A673 (cell line): Measurements from ENCODE around the gene NHERF2.

Source experiments
- CTCF ChIP-seq: fragments of 300-800, 200-600 bp; sonication (generic); conservative IDR thresholded peaks from 2 replicates; pipeline ENCODE4 v1.5.1; 2017; ENCODE audit warnings: low read depth, mild to moderate bottlenecking, antibody characterized with exemption, low read length, moderate library complexity, mixed read lengths
- EZH2 ChIP-seq: fragments of 200-600 bp; sonication (generic); IDR thresholded peaks from 2 replicates; pipeline ENCODE4 v1.6.1; 2017; ENCODE audit warnings: borderline replicate concordance, low read depth, mild to moderate bottlenecking, mixed read lengths, antibody characterized with exemption, low read length; ENCODE audit not compliant: poor library complexity, severe bottlenecking

GRCh38 chr16:2077016-2077415 lies 50.3 kb downstream of the NHERF2 start:
- TF ChIP-seq CTCF (no peak), EZH2 (no peak)
